NCI-H2227 treated with DMSO at 0.1 percent for 48 hours (cell line): ENCODE data around the gene SPATA2L.

Source experiments
- DNase-seq: peaks from one replicate; lab custom pipeline; 2025; lab: John Stamatoyannopoulos, UW

Gene SPATA2L, protein sequence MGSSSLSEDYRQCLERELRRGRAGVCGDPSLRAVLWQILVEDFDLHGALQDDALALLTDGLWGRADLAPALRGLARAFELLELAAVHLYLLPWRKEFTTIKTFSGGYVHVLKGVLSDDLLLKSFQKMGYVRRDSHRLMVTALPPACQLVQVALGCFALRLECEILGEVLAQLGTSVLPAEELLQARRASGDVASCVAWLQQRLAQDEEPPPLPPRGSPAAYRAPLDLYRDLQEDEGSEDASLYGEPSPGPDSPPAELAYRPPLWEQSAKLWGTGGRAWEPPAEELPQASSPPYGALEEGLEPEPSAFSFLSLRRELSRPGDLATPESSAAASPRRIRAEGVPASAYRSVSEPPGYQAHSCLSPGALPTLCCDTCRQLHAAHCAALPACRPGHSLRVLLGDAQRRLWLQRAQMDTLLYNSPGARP

DNA sequence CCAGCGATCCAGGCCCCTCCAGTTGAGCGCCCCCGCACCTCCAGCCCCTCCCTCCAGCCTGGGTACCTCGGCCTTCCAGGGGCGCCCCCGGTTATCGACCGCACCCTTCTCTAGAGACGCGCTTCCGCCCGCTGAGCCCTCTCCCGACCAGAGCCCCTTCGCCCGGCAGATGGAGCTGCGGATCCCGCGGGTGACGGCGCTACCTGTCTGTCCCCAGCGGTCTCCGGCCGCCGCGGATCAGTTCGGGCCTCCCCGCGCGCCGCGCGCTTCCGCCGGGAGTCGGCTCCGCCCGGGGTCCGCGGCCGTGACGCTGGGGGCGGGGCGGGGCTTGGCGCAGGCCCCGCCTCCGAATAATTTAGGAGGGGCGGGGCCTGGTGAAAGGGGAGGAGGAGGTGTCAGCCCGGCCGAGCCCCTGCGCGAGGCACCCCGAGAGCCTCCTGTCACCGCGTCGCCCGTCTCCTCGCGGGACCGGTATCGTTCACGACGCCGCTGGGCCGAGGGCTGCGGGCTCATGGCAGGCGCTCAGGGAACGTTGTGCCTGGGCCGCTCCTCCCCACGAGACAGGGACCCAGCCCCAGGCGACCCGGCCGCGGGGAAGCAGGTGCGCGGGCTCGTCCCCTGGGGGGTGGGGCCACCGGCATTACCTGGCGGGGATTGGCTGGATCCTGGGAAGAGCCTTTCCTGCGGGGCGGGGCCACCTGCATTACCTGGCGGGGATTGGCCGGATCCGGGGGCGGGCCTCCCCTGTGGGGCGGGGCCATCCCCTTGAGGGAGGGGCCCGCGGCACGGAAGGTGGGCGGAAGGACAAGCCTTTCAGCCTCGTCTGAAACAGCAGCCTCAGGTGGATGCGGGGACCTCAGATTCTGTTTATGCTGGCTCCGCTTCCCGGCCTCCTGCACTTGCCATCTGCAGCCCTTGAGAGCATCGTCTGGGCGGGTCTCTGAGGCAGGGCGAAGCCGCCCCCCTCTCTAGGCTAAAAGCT is at the start of gene SPATA2L:
TSS of gene SPATA2L (minus strand) at position 281 of the 982 bp plus-strand sequence. CDS start 473 bp downstream, outside the sequence.
- peak; percentile 93 for DNase-seq

DNA sequence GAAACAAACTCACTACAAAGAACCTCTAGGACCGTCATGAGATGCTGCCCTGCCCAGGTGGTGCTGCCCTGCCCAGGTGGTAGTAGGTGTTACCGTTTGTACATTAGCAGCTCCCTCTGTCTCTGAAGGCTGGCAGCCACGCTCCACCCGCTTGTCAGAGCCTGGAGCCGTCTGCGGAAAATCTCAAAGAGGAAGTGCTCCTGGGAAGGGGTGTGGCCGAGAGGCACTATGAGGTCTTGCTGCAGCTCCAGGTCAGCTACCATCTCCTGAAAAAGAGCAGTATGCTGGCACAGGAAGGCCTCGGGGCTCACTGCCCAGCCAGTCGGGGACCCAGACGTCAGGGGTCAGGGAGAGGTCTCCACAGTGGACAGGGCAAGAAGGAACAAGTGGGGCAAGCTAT is 48.1 kb upstream of the SPATA2L start:
- DNase-seq = no peak

DNA sequence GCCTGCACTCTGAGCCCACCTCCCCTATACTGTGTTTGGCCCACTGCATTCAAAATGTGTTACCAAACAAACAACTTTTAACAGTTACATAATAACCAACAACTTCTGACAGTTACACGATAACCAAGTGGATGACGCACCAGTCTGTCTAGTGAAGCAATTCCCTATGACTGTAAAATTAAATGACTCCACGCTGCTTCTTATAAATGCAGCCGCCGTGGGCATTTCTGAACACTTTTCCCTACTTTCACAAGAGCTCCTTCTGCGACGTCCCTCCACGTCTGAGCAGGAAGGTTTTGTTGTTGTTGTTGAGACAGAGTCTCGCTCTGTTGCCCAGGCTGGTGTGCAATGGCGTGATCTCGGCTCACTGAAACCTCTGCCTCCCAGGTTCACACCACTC is 47.4 kb upstream of the SPATA2L start:
- no peak for DNase-seq

DNA sequence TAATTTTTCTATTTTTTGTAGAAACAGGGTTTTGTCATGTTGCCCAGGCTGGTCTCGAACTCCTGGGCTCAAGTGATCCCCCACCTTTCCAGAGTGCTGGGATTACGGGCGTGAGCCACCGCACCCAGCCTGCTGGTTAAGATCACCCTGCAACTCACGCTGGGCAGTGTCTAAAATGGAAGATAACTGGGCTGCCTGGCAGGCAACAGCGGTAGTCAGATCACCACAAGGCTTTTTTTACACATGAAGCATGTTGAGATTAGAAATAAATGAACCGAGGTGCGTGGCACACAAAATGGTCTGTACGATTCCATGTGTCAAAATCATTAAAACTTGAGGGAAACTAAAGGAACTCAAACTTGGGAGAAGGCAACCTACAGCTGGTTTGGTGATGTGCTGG is 46.6 kb upstream of the SPATA2L start:
- no peak for DNase-seq

DNA sequence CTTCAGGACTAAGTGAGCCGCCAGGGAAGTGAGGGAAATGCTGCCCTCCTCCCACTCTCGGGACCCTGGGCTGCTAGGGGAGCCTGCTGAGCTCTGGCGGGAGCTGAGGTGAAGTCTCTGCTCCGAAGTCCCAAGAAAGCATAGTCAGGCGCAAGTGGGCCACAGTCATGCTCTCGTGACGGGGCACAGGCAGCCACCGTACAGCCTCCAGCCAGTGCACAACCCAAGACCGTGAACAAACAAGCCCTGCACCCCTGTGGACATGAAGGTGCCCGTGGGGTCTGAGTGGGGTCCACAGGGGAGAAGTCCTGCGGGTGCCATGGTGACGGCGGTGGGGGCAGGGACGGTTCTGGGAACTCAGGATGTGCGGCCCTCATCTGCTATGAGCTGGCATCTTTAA is 44.5 kb upstream of the SPATA2L start:
- DNase-seq = no peak

DNA sequence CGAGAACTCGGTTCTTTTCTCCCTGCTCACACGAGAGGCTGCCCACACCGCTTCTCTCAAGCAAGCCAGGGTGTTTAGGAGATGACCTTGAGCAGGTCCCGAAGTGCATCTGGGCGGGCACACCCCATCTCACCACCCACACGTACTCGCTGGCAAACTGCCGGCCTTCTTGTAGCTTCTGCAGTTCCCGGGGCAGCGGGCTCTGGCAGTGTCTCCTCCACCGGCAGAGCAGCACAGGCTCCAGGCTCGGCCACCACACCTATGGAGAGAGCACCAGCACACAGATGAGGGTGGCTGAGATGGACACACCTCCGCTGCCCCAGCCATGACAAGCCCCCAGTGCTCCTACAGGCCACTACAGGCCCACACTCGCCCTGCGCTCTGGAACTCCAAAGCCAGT is 43.3 kb upstream of the SPATA2L start:
- no peak for DNase-seq

DNA sequence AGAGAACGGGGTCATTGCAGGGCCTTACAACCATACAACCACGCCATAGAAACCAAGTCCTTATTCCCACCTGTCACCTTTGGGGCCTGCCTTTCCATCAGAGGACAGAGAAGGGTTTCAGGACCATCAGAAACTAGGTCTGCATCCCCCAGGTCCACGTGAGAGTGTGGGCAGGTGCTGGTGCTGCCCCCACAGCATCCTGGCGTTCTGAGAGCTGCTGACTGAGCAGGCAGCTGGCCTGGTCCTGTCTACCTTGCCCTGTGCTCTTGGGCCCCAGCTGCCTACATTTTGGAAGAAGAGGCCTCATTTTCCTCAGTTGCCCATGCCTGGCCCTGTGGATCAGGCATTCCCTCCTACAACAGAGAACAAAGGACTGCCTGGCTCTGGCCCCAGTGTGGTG is 41.4 kb upstream of the SPATA2L start:
- no peak for DNase-seq

DNA sequence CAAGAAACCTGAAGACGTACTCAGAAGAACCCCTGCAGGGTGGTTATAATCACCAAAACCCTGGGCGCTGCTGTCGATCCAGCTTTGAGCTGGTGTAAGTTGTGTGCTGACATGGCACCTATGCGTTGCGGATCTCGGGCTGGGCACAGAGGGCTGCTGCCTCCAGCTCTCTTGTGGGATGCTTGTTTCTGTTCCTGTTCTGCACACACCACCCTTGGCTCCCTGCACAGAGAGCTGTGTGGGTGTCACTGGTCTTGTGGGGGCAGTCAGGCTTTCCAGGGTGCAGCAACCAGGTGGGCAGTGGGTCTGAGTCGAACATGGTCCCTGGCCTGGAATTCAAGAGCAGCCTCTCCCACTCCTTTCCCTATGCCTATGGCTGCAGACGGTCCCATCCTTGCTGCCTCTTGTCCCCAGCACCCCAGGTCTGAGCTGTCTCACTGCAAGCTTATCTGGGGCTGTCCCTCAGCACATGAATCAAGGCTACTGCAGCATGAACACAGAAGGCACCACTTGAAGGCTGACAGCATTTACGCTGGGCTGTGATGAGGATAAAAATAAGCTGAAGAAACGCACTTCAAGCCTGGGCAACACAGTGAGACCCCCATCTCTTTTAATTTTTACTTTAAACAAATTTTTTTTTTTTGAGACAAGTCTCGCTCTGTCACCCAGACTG is 40.0 kb upstream of the SPATA2L start:
- no peak for DNase-seq

DNA sequence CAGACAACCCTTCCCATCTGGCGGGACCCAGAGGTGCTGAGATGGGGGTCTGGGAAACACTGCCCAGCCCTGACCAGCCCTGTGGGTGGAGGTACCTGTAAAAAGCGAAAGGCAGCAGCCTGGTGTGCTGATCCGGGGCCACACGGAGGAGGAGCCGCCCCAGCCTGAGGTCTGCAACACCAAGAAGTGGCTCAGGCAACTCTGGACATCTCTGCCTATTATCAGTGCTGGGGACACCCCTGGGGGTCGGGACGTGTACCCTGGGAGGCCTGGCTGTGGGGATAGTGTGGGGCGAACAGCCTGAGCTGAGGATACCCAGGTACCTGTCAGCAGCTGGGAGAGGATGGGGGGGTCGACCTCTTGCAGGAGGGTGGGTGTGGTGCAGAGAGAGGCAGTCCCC is 37.9 kb upstream of the SPATA2L start:
- no peak for DNase-seq

DNA sequence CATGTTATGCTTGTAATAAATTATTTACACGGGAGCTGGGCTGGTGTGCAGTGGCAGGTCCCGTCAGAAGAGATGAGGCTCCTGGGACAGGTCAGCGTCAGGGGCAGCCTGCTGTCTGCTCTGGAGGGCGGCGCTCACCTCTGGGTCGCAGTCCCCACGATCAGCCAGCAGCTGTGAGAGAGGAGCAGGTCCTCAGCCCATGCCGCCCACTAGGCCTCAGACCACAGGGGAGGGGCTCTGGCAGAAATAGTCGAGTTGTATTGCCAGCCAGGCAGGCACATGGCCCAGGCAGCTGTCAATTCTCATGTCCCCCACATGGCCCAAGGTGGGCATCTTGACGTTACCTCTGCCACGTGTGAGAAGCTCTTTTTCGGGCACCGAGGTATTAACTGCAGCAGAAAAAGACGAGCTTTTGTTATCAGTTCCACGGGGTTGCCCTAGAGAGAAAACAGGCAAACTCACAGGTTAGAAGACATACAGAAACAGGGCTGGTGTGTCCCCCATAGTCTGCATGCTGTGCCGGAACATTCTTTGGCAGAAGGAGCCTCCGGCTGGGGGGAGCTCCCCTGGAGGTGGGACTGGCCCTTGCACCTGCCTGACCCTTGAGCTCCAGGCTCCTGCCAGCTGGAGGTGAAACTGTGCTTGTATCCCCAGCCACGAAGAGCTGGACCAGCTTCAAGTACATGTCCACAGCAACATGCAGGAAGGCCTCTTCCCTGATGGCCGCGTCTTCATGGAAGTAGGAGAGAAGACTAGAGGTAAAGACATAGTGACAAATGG is 37.2 kb upstream of the SPATA2L start:
- DNase-seq = no peak

DNA sequence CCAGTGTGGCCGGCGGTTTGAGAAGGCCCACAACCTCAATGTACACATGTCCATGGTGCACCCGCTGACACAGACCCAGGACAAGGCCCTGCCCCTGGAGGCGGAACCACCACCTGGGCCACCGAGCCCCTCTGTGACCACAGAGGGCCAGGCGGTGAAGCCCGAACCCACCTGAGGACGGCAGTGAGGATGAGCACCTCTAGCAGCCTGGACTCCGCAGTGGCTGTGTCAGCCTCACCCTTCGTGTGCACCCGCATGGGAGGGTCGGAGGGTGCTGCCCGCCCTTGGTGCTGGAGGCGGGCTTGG is 36.5 kb upstream of the SPATA2L start:
- DNase-seq = no peak

DNA sequence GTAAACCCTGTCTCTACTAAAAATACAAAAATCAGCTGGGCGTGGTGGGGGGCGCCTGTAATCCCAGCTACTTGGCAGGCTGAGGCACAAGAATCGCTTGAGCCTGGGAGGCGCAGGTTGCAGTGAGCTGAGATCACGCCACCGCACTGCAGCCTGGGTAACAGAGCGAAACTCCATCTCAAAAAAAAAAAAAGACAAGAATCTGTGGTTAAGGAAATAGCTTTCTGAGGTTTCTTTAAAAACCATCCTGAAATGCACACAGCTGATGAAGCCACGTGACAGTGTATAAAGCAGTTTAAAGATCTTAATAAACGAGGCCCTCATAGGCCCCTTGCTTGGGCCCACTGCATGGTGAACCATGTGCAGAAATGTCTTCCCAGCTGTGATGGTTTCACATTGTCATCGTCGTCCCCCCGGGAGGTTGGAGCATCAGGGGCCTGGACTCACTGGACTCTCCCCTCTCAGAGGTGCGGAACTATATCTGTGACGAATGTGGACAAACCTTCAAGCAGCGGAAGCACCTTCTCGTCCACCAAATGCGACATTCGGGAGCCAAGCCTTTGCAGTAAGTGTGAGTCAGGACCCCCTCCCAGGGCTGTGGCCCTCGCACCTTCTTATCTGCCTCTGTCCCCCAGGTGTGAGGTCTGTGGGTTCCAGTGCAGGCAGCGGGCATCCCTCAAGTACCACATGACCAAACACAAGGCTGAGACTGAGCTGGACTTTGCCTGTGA is 36.0 kb upstream of the SPATA2L start:
- DNase-seq = no peak

DNA sequence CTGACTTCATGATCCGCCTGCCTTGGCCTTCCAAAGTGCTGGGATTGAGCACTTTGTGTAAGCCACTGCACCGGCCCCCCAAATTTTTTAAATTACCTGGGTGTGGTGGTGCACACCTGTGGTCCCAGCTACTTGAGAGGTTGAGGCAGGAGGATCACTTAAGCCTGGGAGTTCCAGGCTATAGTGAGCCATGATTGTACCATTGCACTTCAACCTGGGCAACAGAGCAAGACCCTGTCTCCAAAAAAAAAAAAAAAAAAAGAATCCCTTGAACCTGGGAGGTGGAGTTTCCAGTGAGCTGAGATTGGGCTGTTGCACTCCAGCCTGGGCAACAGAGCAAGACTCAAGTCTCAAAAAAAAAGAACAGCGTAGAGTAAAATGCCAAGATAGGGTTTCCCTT is 35.0 kb upstream of the SPATA2L start:
- no peak for DNase-seq

DNA sequence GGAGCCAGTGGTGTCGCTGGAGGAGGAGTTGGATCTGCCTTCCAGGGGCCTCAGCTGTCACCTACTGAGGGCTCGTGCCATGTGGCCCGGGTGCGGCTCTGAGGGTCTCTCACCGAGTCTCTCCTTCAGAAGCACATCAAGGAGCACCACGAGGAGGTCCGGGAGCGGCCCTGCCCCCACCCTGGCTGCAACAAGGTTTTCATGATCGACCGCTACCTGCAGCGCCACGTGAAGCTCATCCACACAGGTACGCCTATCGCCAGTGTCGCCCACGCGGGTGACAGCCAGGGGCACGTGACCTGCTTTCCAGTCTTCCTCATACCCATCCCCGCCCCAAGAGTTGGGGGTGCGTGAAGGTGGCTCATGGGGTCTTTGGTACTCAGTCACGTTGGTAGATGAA is 32.3 kb upstream of the SPATA2L start:
- no peak for DNase-seq

DNA sequence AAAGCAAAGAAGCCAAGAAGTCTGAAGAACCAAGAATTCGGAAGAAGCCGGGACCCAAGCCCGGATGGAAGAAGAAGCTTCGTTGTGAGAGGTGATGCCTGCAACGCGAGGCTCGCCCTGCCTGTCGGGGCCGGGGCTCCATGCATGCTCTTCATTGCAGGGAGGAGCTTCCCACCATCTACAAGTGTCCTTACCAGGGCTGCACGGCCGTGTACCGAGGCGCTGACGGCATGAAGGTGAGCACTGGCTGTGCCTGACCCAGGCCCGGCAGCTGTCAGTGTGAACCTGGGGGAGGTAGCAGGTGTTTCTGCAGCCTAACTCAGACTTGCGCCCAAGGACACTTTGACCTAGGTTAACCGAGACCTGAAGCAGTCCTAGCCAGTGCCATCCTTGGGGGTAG is 31.8 kb upstream of the SPATA2L start:
- DNase-seq = no peak

DNA sequence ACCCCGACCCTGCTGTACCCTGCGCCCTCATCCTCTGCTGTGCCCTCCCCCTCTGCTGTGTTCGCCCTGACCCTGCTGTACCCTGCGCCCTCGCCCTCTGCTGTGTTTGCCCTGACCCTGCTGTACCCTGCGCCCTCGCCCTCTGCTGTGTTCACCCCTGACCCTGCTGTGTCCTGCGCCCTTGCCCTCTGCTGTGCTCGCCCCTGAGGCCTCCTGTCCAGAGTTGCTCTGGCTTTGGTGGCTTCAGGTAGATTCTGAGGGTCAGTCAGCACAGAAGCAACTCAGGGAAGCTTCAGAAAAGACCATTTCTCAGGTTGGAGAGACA is 31.4 kb upstream of the SPATA2L start:
- DNase-seq = no peak

DNA sequence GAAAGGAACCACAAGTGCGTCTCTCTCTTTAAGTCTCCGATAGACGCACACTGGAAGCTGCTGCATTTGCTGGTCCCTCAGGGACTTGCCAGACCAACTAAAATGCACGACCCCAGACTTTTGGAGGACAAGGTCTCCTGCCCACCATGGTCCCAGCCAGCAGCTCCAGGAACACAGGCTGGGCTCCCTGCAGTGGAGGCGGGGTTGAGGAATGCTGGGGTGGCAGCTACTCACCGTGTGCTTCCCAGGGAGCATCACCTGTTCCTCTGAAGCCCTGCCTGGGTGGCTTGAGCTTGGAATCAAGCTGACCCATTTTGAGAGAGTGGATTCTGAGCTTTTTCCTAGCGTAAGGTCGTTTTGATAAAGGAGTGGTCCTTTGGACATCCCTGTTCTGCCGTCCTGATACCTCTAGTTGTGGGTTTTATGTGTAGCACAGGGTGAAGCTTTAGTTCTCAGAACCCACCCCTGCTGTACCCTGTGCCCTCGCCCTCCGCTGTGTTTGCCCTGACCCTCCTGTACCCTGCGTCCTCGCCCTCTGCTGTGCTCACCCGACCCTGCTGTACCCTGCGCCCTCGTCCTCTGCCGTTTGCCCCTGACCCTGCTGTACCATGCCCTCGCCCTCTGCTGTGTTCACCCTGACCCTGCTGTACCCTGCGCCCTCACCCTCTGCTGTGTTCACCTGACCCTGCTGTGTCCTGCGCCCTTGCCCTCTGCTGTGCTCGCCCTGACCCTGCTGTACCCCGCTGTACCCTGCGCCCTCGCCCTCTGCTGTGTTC is 30.8 kb upstream of the SPATA2L start:
- DNase-seq = no peak

DNA sequence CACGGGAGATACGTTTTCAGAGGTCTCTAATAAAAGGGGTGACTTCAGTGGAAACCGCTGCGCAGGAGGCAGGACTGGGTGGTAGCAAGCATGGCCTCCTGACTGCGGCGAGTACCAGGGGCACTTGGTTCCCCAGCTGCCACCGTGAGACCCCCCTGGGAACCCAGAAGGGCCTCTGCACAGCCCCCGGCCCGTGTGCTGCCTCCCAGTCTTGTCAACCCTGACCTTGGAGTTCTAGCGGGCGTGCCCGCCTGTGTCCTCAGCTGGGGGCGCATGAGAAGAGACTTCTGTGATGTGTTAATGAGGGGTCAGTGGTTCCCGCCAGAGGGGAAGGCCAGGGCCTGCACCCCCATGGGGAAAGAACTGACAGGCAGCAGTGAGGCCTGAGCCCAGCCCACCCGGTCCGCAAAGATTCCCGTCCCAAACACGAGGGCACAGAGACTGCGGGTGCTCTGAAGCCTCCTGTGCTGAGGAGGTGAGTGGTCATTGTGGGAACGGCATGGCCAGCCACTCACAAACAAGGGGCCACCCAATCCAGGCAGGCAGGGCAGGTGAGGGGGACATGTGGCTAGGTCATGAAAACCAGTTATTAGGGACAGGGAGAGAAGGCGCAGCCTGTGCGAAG is 29.2 kb upstream of the SPATA2L start:
- DNase-seq = no peak

DNA sequence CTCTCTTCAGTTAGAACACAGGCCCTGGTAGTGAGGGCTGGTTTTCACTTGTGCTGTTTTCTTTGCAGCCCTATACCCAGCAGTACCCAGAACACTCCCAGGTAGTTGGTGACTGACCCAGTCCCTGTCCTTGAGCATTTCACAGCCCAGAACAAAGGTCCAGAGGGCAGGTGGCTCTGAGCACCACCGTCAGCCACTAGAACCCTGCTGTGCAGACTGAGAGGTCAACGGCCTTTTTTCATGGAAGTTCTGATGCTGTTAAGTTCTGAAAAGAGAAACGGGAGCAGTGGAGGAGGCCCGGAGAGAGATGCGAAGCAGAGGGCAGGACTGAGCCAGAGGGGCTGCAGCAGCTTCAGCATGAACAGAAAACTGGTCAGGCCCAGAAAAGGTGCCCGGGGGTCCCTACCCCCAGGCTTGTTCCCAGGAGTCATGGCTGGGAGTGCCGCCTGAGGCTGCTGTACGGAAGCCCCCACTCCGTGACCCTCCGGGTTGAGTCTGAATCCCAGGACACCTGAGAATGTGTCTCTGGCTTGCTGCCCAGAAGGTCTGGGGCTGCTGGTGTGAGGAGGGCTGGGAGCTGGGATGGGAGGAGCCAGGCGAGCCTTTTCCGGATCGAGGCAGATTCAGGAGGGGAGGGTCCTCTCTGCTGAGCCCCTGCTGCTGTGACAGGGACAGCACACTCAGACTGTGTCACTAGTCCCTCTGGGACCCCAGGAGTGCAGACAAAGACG is 28.5 kb upstream of the SPATA2L start:
- no peak for DNase-seq
